ENCODE data around the gene RUNX1.

RUNX1 gene

GRCh38 chr21:34844013-34844923, 204.8 kb downstream of the RUNX1 start:
- no peak for DNase-seq

- no peak for DNase-seq
These were observed 205.5 kb downstream of the RUNX1 start for GRCh38 chr21:34843562-34843961.

GRCh38 chr21:34841154-34841553, 207.9 kb downstream of the RUNX1 start:
- no peak for DNase-seq

GRCh38 chr21:34840693-34841092, 208.4 kb downstream of the RUNX1 start:
- DNase-seq, result no peak

GRCh38 chr21:34838956-34839820, 209.9 kb downstream of the RUNX1 start:
- DNase-seq, result no peak

GRCh38 chr21:34836933-34837505, 212.1 kb downstream of the RUNX1 start:
- DNase-seq, result no peak

- no peak for DNase-seq
These were observed 212.8 kb downstream of the RUNX1 start for GRCh38 chr21:34836103-34836932.

- no peak for DNase-seq
These were observed 213.6 kb downstream of the RUNX1 start for GRCh38 chr21:34835526-34835925.

- no peak for DNase-seq
These were observed 214.1 kb downstream of the RUNX1 start for GRCh38 chr21:34834852-34835501.

- DNase-seq, result no peak
These were observed 214.8 kb downstream of the RUNX1 start for GRCh38 chr21:34834290-34834689.

GRCh38 chr21:34833465-34833864, 215.6 kb downstream of the RUNX1 start:
- DNase-seq, result no peak

- DNase-seq, result no peak
These were observed 218.5 kb downstream of the RUNX1 start for GRCh38 chr21:34830386-34831170.

- DNase-seq, result no peak
These were observed 221.5 kb downstream of the RUNX1 start for GRCh38 chr21:34827445-34828235.

- DNase-seq, result no peak
These were observed 222.3 kb downstream of the RUNX1 start for GRCh38 chr21:34826836-34827235.

- no peak for DNase-seq
These were observed 223.1 kb downstream of the RUNX1 start for GRCh38 chr21:34825948-34826548.

- DNase-seq, result no peak
These were observed 224.0 kb downstream of the RUNX1 start for GRCh38 chr21:34825101-34825500.

GRCh38 chr21:34824314-34824713, 224.8 kb downstream of the RUNX1 start:
- DNase-seq, result no peak

GRCh38 chr21:34822942-34823341, 226.2 kb downstream of the RUNX1 start:
- DNase-seq, result no peak

GRCh38 chr21:34822168-34822567, 226.9 kb downstream of the RUNX1 start:
- no peak for DNase-seq

- no peak for DNase-seq
These were observed 227.4 kb downstream of the RUNX1 start for GRCh38 chr21:34821717-34822116.
